AG04450 (cell line): ENCODE results near the gene COL21A1. TPM values are rescaled to one million over a fixed set of nuclear protein-coding genes. Genes with fewer than 3 reads are reported as not detected.

Source experiments
- CTCF ChIA-PET: fragments of 300-600, 350-600 bp; formaldehyde crosslinking; extraction: SDS; loops from one replicate; lab custom pipeline; 2022; ENCODE audit warnings: antibody characterized with exemption, inconsistent platforms; lab: Charles Lee
- POLR2A ChIA-PET: fragments of 350-600 bp; formaldehyde crosslinking; extraction: SDS; loops from one replicate; lab custom pipeline; 2021; ENCODE audit warnings: antibody characterized with exemption, inconsistent platforms; lab: Yijun Ruan, JAX
- DNase-seq: peaks from one replicate; pipeline ENCODE4 v3.0.0-alpha.2; 2011; ENCODE audit warnings: low read depth, low spot score
- H3K27ac ChIP-seq: one replicate; pipeline ENCODE4 v1.5.1; 2012; ENCODE audit warnings: low read depth, low read length, control low read depth
- H3K27me3 ChIP-seq: one replicate; pipeline ENCODE4 v1.6.0; 2012; ENCODE audit warnings: low read length; ENCODE audit not compliant: control insufficient read depth, insufficient read depth
- H3K4me3 ChIP-seq: 2 replicates; pipeline ENCODE4 v1.5.1; 2011; ENCODE audit warnings: mild to moderate bottlenecking, low read depth, low read length, control low read depth
- H3K9me3 ChIP-seq: 2 replicates; pipeline ENCODE4 v1.5.1; 2012; ENCODE audit warnings: low read length; ENCODE audit not compliant: control insufficient read depth, insufficient read depth
- CTCF ChIP-seq: IDR thresholded peaks from 2 replicates; pipeline ENCODE4 v1.5.1; 2011; ENCODE audit warnings: low read depth, low read length, control low read depth, inconsistent platforms
- polyA plus RNA-seq: library from polyadenylated mRNA; depleted of rRNA; stranded (reverse); fragments of >200 nt; gene quantifications from 2 replicates; pipeline ENCODE4 v1.2.3, GENCODE V29; 2011

COL21A1 gene
- polyA plus RNA-seq, 1 experiment, result 0.40 TPM

- no peak for DNase-seq
- ChIA-PET POLR2A (no interaction called here), CTCF (interaction anchor here (0.9 kb wide), 1 partner anchor 11 kb away, joined by 3 read pairs; no protein-coding TSS in a partner anchor)
- no peaks in the 10 kb centered on the region for H3K27me3 ChIP-seq
- no peak overlapping the region for H3K4me3 ChIP-seq
- no peak for TF ChIP-seq CTCF
- H3K27ac ChIP-seq, result no peak overlapping the region
- H3K9me3 ChIP-seq, result no peaks in the 10 kb centered on the region
Measured at GRCh38 chr6:56050530-56051201, 196.7 kb downstream of the COL21A1 start.

GRCh38 chr6:56048601-56049000, 198.8 kb downstream of the COL21A1 start:
- TF ChIP-seq CTCF, result no peak
- DNase-seq, result no peak
- ChIA-PET POLR2A (no interaction called here), CTCF (interaction anchor here (1.0 kb wide), 1 partner anchor 267 kb away, joined by 3 read pairs; no protein-coding TSS in a partner anchor)
- H3K27me3 ChIP-seq, result no peaks in the 10 kb centered on the region
- H3K9me3 ChIP-seq, result no peaks in the 10 kb centered on the region
- H3K4me3 ChIP-seq, result no peak overlapping the region
- no peak overlapping the region for H3K27ac ChIP-seq

GRCh38 chr6:56047931-56048540, 199.3 kb downstream of the COL21A1 start:
- no peaks in the 10 kb centered on the region for H3K9me3 ChIP-seq
- CTCF ChIA-PET, result interaction anchor here (1.0 kb wide), 1 partner anchor 267 kb away, joined by 3 read pairs; no protein-coding TSS in a partner anchor

GRCh38 chr6:56046576-56046975, 200.8 kb downstream of the COL21A1 start:
- TF ChIP-seq CTCF, result no peak
- H3K27ac ChIP-seq, result no peak overlapping the region
- POLR2A ChIA-PET, result no interaction called here
- CTCF ChIA-PET, result no interaction called here
- no peaks in the 10 kb centered on the region for H3K9me3 ChIP-seq
- no peaks in the 10 kb centered on the region for H3K27me3 ChIP-seq
- DNase-seq, result no peak
- no peak overlapping the region for H3K4me3 ChIP-seq

More at GRCh38 chr6:56047931-56048540, 199.3 kb downstream of the COL21A1 start:
- no peak for DNase-seq
- H3K27ac ChIP-seq, result no peak overlapping the region
- POLR2A ChIA-PET, result no interaction called here
- no peak for TF ChIP-seq CTCF
- H3K4me3 ChIP-seq, result no peak overlapping the region
- H3K27me3 ChIP-seq, result no peaks in the 10 kb centered on the region

- no peak overlapping the region for H3K4me3 ChIP-seq
- TF ChIP-seq CTCF, result no peak
- CTCF ChIA-PET, result interaction anchor here (1.0 kb wide), 1 partner anchor 1007 kb away, joined by 3 read pairs; no protein-coding TSS in a partner anchor
- no peak overlapping the region for H3K27ac ChIP-seq
- no peaks in the 10 kb centered on the region for H3K27me3 ChIP-seq
- POLR2A ChIA-PET, result no interaction called here
- DNase-seq, result no peak
- H3K9me3 ChIP-seq, result no peaks in the 10 kb centered on the region
Measured at GRCh38 chr6:56043761-56044160, 203.6 kb downstream of the COL21A1 start.
